Astrocyte (in vitro differentiated cells and primary cell): Measurements from ENCODE around the gene OR2AT4. TPM values are rescaled to one million over a fixed set of nuclear protein-coding genes. Genes with fewer than 3 reads are reported as not detected.

Experiments
- DNase-seq: peaks from one replicate; pipeline ENCODE4 v3.0.0-alpha.2; 2010; ENCODE audit warnings: low read depth
- FAIRE-seq: peaks from 2 replicates; lab custom pipeline; 2011; peaks lifted over from hg19 to GRCh38; lab: Jason Lieb, UNC
- H2AFZ ChIP-seq: 2 replicates; pipeline ENCODE4 v1.6.0; 2012; ENCODE audit warnings: low read depth, low read length, inconsistent platforms
- H3K27ac ChIP-seq: 2 replicates; pipeline ENCODE4 v1.5.1; 2011; ENCODE audit warnings: low read depth, low read length, inconsistent platforms
- H3K27me3 ChIP-seq: 2 replicates; pipeline ENCODE4 v1.6.0; 2011; ENCODE audit warnings: low read length, inconsistent platforms; ENCODE audit not compliant: insufficient read depth
- H3K36me3 ChIP-seq: 2 replicates; pipeline ENCODE4 v1.5.1; 2011; ENCODE audit warnings: low read length, inconsistent platforms; ENCODE audit not compliant: insufficient read depth
- H3K4me1 ChIP-seq: 2 replicates; pipeline ENCODE4 v1.5.1; 2011; ENCODE audit warnings: low read length, inconsistent platforms; ENCODE audit not compliant: insufficient read depth
- H3K4me2 ChIP-seq: 2 replicates; pipeline ENCODE4 v1.6.0; 2012; ENCODE audit warnings: low read length, inconsistent platforms
- H3K4me3 ChIP-seq: 2 replicates; pipeline ENCODE4 v1.5.1; 2011; ENCODE audit warnings: low read depth, mild to moderate bottlenecking, low read length, inconsistent platforms; ENCODE audit not compliant: insufficient read depth
- H3K79me2 ChIP-seq: 2 replicates; pipeline ENCODE4 v1.6.0; 2012; ENCODE audit warnings: mild to moderate bottlenecking, low read length, inconsistent platforms; ENCODE audit not compliant: insufficient read depth
- H3K9ac ChIP-seq: 2 replicates; pipeline ENCODE4 v1.6.0; 2012; ENCODE audit warnings: mild to moderate bottlenecking, low read length, inconsistent platforms
- H3K9me3 ChIP-seq: 2 replicates; pipeline ENCODE4 v1.5.1; 2012; ENCODE audit warnings: low read depth, mild to moderate bottlenecking, low read length, inconsistent platforms; ENCODE audit not compliant: insufficient read depth
- H4K20me1 ChIP-seq: 2 replicates; pipeline ENCODE4 v1.6.0; 2012; ENCODE audit warnings: low read length, inconsistent platforms; ENCODE audit not compliant: insufficient read depth
- H3K27ac Mint-ChIP-seq: one replicate; pipeline ENCODE4 v1.8.0; 2021; ENCODE audit warnings: mild to moderate bottlenecking, mixed read lengths; ENCODE audit not compliant: unreplicated experiment
- H3K27me3 Mint-ChIP-seq: one replicate; pipeline ENCODE4 v1.8.0; 2021; ENCODE audit warnings: low read depth, mixed read lengths; ENCODE audit not compliant: unreplicated experiment
- H3K36me3 Mint-ChIP-seq: one replicate; pipeline ENCODE4 v1.8.0; 2021; ENCODE audit warnings: low read depth, mixed read lengths; ENCODE audit not compliant: unreplicated experiment
- H3K4me1 Mint-ChIP-seq: one replicate; pipeline ENCODE4 v1.8.0; 2021; ENCODE audit warnings: low read depth, mixed read lengths; ENCODE audit not compliant: unreplicated experiment
- H3K4me3 Mint-ChIP-seq: one replicate; pipeline ENCODE4 v1.8.0; 2021; ENCODE audit warnings: mild to moderate bottlenecking, moderate library complexity, mixed read lengths; ENCODE audit not compliant: unreplicated experiment
- H3K9me3 Mint-ChIP-seq: one replicate; pipeline ENCODE4 v1.8.0; 2021; ENCODE audit warnings: mild to moderate bottlenecking, mixed read lengths; ENCODE audit not compliant: unreplicated experiment
- CTCF ChIP-seq: IDR thresholded peaks from 2 replicates; pipeline ENCODE4 v1.5.1; 2011; ENCODE audit warnings: low read depth, mild to moderate bottlenecking, inconsistent platforms, low read length, moderate library complexity; ENCODE audit not compliant: insufficient read depth
- EZH2 ChIP-seq: IDR thresholded peaks from 2 replicates; pipeline ENCODE4 v1.6.1; 2012; ENCODE audit warnings: mild to moderate bottlenecking, low read length, inconsistent platforms; ENCODE audit not compliant: insufficient read depth
- total RNA-seq: library from RNA; stranded (reverse); gene quantifications from 2 replicates; pipeline ENCODE4 v1.2.1, GENCODE V29; 2021

The OR2AT4 gene
- total RNA-seq, 1 donor from 2014 or later = not detected

DNA sequence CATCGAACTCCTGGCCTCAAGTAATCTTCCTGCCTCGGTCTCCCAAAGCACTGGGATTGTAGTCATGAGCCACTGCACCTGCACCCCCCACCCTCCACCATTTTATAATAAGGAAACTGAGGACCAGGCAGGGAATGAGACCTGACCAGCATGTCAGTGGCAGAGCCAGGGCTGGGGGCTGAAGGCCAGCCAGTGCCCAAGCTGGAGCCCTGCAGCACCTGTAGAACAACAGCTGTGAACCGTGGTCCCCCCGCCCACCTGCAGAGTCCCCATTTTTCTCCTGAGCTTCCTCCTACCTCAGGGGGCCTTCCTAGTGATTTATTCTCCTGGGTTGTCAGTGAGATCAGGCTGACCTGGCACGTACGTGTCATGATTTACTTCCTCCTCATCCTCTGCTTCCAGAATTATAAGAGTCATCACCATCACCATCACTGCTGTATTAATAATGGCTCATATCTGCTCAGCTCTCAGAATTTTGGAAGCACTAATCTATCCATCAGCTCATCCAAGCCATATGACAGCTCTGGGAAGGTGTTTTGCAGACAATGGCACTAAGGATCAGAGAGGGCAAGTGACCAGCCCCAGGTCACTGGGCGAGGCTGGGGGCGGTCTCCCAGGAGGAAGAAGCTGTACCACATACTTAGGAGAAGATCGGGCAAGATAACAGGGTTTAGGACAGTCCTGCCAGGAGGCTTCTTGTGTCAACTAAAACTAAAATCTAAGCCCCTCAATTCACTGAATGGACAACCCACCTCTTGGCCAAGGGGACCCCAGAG is 48.7 kb upstream of the OR2AT4 start:
- H3K4me1 Mint-ChIP-seq = peaks cover 8% of the 10 kb centered on the region
- no peak for FAIRE-seq
- H3K4me3 Mint-ChIP-seq = no peak overlapping the region

GRCh38 chr11:75144716-75145014 is 48.0 kb upstream of the OR2AT4 start:
- Histone ChIP-seq H3K4me1 (peaks cover 8% of the 10 kb centered on the region), H3K4me2 (no peak overlapping the region), H4K20me1 (no peaks in the 10 kb centered on the region), H3K4me3 (no peak overlapping the region), H3K27me3 (peaks cover 2% of the 10 kb centered on the region), H3K36me3 (no peaks in the 10 kb centered on the region), H3K79me2 (no peaks in the 10 kb centered on the region), H3K27ac (no peak overlapping the region), H3K9ac (no peak overlapping the region), H3K9me3 (no peaks in the 10 kb centered on the region), H2AFZ (no peak overlapping the region)
- Mint-ChIP-seq H3K27me3 (peaks cover 32% of the 10 kb centered on the region), H3K27ac (no peak overlapping the region), H3K4me1 (peaks cover 8% of the 10 kb centered on the region), H3K4me3 (no peak overlapping the region), H3K36me3 (peaks cover 4% of the 10 kb centered on the region), H3K9me3 (peaks cover 2% of the 10 kb centered on the region)
- DNase-seq (no peak), FAIRE-seq (no peak)
- TF ChIP-seq CTCF = no peak
- no peak for TF ChIP-seq EZH2

More for the DNA sequence above, 48.7 kb upstream of the OR2AT4 start:
- Histone ChIP-seq H2AFZ (no peak overlapping the region), H3K36me3 (no peaks in the 10 kb centered on the region), H3K9ac (no peak overlapping the region), H4K20me1 (no peaks in the 10 kb centered on the region), H3K4me1 (peaks cover 8% of the 10 kb centered on the region), H3K9me3 (no peaks in the 10 kb centered on the region), H3K27me3 (peaks cover 5% of the 10 kb centered on the region), H3K4me2 (no peak overlapping the region), H3K27ac (no peak overlapping the region), H3K79me2 (no peaks in the 10 kb centered on the region), H3K4me3 (no peak overlapping the region)
- peaks cover 2% of the 10 kb centered on the region for H3K9me3 Mint-ChIP-seq
- H3K36me3 Mint-ChIP-seq = peaks cover 4% of the 10 kb centered on the region
- no peak for DNase-seq
- peaks cover 38% of the 10 kb centered on the region for H3K27me3 Mint-ChIP-seq
- TF ChIP-seq EZH2 = no peak
- TF ChIP-seq CTCF = no peak
- H3K27ac Mint-ChIP-seq = no peak overlapping the region

DNA sequence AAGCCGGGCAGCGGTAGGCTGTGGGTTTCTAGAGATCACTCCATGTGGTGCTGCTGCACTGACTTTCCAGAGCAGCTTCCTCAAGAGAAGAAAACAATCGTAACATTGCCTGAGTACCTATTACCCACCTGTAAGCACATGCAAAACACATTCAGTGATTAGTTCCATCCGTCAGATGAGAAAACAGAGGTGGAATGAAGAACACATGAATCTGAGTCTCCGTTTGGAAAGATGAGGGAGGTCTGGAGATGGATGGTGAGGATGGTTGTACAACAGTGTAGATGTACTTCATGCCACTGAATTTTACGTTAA is 46.7 kb upstream of the OR2AT4 start:
- H3K4me3 ChIP-seq = no peak overlapping the region
- peak overlapping the region; percentile 55 for H3K4me2 ChIP-seq
- no peak for FAIRE-seq
- no peak overlapping the region for H3K27ac ChIP-seq
- TF ChIP-seq EZH2 (no peak), CTCF (no peak)
- H3K4me1 Mint-ChIP-seq = peaks cover 8% of the 10 kb centered on the region
- H4K20me1 ChIP-seq = no peaks in the 10 kb centered on the region
- H3K27ac Mint-ChIP-seq = peak overlapping the region; percentile 44
- peaks cover 4% of the 10 kb centered on the region for H3K36me3 Mint-ChIP-seq
- no peak for DNase-seq
- no peaks in the 10 kb centered on the region for H3K36me3 ChIP-seq
- H3K9me3 ChIP-seq = no peaks in the 10 kb centered on the region
- H3K9me3 Mint-ChIP-seq = peaks cover 2% of the 10 kb centered on the region
- H3K27me3 Mint-ChIP-seq = peaks cover 32% of the 10 kb centered on the region
- H3K4me1 ChIP-seq = peaks cover 8% of the 10 kb centered on the region
- peak overlapping the region; percentile 58 for H2AFZ ChIP-seq
- peaks cover 3% of the 10 kb centered on the region for H3K27me3 ChIP-seq
- H3K79me2 ChIP-seq = no peaks in the 10 kb centered on the region
- H3K9ac ChIP-seq = no peak overlapping the region
- H3K4me3 Mint-ChIP-seq = no peak overlapping the region
